Stimulated activated CD8-positive, alpha-beta memory T cell treated with anti-CD3 and anti-CD28 coated beads, Interleukin-15, amount 100 ng/mL, for 24 hours (primary cell): ENCODE measurements around the gene PTPRD.

Experiments
- DNase-seq: peaks from one replicate; pipeline ENCODE4 v3.0.0-alpha.2; 2020; ENCODE audit warnings: low read depth

Gene PTPRD

DNA sequence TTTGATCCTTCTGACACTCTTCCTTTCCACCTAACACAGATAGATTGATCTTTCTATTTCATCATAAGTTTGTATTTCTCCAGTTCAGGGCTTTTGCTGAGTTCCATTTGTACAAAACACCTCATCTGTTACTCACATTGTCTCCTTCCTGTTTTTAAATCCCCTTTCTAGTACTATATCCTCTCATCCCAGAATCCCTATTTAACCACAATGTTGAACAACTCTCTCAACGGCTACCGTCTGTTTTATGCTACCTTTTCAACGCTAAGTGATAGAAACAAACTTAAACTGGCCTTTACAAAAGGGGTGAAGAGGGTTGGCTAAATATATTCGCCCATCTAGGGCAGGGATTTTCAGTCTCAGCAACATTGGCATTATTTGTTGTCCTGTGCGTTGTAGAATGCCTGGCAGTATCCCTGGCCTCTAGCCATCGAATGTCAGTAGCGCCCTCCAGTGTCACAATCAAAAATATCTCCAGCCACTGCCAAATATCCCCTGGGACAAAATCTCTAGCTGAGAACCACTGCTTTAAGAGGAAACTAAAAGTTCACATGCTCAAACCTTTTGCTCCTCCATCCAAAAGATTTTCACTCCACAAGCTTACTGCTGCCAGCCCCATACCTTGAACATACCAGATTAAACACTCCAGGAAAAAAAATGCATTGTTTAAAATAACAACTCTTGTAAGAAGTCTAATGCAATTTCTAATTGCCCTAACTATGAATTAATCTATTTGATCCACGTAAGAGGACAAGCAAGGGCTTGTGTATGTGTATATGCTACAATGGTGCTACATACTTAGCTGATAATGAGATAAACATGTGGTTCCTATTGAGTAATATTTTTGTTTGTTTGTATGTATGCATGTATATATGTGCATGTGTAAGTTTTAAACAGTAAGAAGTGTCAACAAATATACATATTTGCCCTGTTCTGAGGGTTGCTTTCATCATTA lies 344.0 kb downstream of the PTPRD start:
- DNase-seq = no peak

GRCh38 chr9:10265153-10265631 lies 347.6 kb downstream of the PTPRD start:
- no peak for DNase-seq

DNA sequence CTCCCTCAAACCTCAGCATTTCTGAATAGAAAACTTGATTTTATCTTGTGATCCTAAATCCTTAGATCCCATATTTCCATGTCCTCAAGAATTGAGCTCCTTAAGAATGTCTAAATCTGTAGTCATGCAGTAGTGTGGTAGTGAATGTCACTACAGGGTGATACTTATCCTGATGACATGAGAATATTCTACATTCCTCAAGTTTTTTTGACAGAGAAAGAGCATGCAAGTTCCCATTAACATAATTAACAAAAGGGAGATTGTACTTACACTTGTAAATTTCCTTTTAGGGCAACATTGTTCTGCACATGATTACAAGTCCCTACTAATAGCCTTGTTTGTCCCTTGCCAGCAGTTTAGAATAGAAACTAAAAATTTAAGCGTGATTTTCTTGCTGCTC lies 352.3 kb downstream of the PTPRD start:
- no peak for DNase-seq

- no peak for DNase-seq
Measured at GRCh38 chr9:10259668-10260067, 353.1 kb downstream of the PTPRD start.

DNA sequence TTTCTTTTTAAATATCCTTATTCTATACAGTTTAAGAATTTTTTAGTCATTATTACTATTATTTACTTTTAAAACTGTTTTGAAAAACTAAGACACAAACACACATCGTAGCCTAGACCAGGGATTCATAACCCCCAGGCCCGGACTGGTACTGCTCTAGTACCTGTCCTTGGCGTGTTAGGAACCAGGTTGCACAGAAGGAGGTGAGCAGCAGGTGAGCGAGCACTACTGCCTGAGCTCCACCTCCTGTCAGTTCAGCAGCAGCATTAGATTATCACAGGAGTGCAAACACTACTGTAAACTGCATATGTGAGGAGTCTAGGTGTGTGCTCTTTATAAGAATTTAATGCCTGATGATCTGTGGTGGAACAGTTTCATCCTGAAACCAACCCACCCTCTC lies 357.0 kb downstream of the PTPRD start:
- DNase-seq = no peak

GRCh38 chr9:10254338-10254737 lies 358.5 kb downstream of the PTPRD start:
- DNase-seq = no peak

GRCh38 chr9:10253341-10253740 lies 359.5 kb downstream of the PTPRD start:
- DNase-seq = no peak

- no peak for DNase-seq
Measured at GRCh38 chr9:10252174-10252573, 360.6 kb downstream of the PTPRD start.

- DNase-seq = no peak
Measured at GRCh38 chr9:10251490-10251889, 361.3 kb downstream of the PTPRD start.

DNA sequence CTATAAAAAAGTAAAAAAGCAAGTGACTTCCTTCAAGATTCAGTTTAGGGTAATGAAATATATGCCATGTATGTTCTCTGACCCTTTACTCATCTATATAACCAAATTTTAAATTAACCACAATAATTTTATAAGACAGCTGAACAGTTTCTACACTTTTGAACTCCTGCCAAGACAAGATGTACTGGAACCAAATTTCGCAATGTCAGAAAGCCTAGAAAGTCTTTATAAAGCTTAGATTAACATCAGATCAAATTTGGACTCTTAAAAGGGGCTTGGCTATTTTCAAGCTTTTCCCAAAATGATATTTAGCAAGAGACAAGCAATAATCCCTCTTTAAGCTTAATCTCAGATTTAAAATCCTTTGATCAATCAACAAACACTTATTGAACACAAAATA lies 362.6 kb downstream of the PTPRD start:
- no peak for DNase-seq

- DNase-seq = no peak
Measured at GRCh38 chr9:10248890-10249289, 363.9 kb downstream of the PTPRD start.

DNA sequence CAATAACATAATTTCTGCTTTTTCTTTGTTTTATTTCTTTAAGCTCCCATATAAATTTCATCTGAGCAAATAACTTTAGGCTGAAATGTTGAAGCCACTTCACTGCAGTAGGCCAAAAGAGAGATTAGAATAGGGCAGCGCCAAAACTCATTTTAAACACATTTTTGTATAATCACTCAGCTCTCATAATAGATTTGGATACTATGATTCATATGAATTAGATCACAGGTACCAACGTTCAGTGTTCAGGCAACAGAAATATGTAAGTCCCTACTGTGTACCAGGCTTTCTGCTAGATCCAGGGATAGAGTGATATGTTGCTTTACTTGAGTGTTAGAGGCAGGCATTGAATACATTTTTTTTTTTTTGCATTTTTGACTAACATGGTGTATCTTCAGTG lies 370.5 kb downstream of the PTPRD start:
- no peak for DNase-seq

DNA sequence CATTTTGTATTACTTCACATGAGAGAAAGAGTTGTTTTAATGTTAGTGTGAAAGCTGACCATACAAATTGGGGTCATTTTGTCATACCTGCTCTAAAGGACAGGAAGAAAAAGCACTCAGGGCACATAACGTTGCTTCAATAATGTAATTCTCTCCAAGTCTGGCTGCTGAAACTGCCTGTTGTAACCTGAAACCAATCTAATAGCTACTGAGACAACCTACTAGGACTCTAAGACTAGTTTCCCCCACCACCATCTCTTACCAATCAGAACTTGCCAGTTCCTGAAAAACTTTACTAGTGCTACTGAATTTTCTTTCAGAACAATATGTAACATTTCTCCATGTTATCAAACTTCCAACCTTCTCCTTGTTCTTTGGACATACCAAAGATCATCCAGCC lies 374.7 kb downstream of the PTPRD start:
- no peak for DNase-seq

DNA sequence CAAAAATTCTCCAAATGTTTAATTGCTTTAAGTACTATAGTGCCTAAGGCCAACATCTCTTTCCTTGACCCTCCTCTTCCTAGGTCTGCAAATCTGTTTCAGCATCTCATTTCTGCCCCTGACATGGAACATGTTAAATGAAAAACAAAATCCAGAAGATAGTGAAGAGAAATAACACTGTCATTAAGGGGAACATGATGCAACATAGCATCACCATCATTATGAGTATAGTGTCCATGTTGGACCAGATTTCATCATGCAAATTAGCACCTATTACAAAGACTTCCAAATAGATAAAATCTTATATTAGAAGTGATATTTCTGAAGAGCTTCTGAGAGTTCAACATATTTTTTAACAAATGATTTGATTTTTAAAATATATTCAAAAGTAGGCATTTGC lies 375.2 kb downstream of the PTPRD start:
- no peak for DNase-seq

- no peak for DNase-seq
Measured at GRCh38 chr9:10236161-10236560, 376.6 kb downstream of the PTPRD start.

DNA sequence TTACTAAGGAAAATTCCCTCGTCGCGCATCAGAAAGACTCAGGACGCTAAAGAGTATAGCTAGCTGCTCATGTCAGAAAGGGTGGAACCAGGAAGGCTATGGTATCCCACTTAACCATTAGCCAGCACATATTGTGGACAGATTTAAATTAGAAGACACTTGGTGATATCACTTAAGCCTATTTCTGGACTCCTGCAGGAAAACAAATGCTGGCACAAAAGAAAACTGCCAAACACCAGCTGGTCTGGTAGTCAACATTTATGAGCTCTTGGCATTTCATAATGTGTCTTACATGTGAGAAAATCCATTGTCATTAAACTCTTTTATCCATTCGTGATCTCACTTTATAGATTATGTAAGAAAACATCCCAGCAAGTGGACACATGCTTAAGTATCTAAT lies 377.4 kb downstream of the PTPRD start:
- DNase-seq = no peak

DNA sequence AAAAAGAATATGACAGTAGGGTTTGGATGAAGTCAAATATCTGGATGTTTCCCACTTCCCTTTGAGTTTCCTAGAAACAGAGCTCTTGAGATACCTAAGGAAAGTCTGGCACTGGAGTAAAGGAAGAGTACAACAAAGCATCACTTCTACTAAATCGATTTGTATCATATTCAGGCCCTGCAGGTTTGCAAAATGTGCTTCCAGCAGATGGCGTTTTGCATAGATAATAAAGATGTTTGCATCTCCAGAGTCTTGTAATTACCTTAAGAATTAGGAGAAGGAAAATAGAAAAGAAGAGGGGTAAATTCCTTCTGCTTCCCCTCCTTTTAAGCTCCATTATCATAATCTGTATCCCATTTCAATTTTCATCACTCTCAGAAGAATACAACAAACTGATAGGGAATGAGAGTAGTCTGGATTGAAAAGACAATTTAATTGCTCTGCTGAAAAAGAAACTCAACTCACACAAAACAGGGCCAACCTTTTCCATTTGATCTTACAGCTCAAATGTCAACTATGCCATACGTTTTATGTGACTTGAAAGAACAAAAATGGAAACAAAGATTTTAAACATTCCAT lies 380.4 kb downstream of the PTPRD start:
- DNase-seq = no peak

DNA sequence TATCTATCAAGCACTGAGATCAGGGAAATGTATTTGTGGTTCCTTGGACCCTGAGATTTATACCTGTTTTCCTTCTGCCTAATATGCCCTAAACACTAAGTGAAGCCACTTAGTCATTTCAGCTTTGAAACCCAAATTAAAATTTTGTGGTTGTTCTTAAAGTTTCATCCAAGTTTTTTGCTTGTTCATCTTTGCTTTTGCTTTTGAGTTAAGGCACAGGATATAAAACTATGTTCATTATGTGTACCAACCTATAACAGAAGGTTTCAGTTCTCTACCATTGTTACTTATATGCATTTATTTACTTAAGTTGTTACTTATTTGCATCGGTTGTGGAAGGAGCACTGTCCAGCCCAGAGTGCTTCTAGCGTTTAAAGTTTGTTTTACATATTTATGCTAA lies 382.3 kb downstream of the PTPRD start:
- DNase-seq = no peak

DNA sequence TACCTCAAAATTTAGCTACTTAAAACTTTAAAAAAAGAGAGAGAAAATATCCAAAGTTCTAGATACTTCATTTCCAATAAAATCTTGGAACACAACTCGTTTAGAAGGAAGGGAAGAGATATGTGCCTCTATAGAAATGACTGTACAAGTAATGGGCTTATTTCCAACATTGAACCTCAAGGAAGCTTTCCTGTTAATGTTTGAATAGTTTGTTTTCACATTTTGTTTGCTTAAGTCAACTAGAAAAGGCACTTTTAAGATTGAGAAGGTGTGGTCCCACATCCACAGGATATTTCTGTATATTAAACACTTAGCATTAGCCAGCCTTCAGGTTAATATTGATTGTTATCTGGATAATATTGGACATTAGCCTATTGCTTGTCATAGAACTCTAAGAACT lies 384.7 kb downstream of the PTPRD start:
- no peak for DNase-seq

DNA sequence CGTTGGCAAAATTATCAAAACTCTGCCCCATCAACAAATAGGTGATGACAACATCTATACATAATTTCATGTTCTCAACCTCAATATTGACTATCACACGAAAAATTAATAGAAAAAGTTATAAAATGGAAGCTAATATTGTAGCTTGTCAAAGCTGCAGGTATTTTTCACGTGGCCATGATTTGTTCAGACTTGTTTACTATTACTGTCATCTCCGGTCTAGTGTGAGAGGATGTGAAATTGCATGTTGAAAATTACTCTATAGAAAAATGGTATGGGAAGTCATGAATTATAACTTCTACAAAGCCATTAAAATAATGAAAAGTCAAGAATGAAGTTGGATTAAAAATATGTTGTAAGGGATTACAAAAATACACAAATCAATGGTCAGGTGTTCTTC lies 385.8 kb downstream of the PTPRD start:
- no peak for DNase-seq

DNA sequence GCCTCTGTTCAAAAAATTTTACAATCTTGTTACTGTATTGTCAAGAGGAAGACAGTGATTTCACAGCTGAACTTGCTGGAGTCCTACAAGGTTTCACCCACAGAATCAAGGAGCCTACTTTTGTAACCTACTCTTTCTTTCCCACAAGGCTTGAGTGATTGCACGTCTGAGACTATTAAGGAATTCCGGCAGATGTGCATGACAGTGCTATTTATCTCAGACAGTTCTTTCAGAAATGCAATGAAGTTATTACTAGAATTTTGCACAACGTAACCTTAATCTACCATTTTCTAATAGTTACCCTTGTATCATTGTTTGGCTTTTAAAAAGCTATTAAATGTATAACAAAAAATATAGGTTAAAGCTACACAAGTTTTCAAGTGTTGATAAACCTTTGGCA lies 400.1 kb downstream of the PTPRD start:
- DNase-seq = no peak

DNA sequence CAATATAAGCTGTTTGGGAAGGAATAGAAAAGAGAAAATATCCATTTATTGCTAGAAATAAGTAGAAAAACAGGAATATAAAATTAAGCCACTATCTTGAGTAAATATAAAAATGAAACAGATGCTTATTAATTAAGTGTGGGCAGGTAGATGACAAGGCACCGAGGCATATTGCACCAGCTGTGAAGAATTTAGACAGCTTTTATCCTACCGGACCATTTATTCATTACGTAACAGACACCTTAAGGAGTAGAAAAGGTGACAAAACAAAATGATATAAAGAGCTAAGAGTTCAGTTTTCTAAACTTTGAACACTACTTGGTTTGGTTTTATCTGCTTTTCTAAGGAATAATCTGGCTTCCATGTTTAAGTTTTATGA lies 404.1 kb downstream of the PTPRD start:
- DNase-seq = no peak

- DNase-seq = no peak
Measured at GRCh38 chr9:10204276-10204675, 408.5 kb downstream of the PTPRD start.

GRCh38 chr9:10173561-10173960 lies 439.2 kb downstream of the PTPRD start:
- no peak for DNase-seq
